HepG2 (cell line): ENCODE data around the gene GLYR1. TPM values are rescaled to one million over a fixed set of nuclear protein-coding genes. Genes with fewer than 3 reads are reported as not detected.

ENCODE experiments used
- ATAC-seq: fragments of 200-7000 bp; cut with Tn5 transposase; 3 replicates; pipeline ENCODE4 v1.9.1; 2020; ENCODE audit warnings: mild to moderate bottlenecking, moderate library complexity
- BruUV-seq: library from RNA; stranded (reverse); fragments of 400-500 nt; replicated peaks from 2 replicates; lab custom pipeline; 2021; lab: Mats Ljungman, UMichigan
- CTCF ChIA-PET: fragments of 300-600 bp; formaldehyde crosslinking; extraction: SDS; loops from one replicate; lab custom pipeline; 2021; ENCODE audit warnings: low total read pairs, inconsistent platforms, low intra/inter-chr PET ratio; lab: Yijun Ruan, JAX
- POLR2A ChIA-PET: fragments of 350-600 bp; sonication (Branson Sonifier 250); formaldehyde crosslinking; loops from one replicate; lab custom pipeline; 2020; ENCODE audit warnings: antibody characterized with exemption, inconsistent platforms; lab: Yijun Ruan, JAX
- DNase-seq: peaks from one replicate; pipeline ENCODE4 v3.0.0-alpha.2; 2015; ENCODE audit warnings: low spot score
- FAIRE-seq: peaks from 3 replicates; lab custom pipeline; 2011; peaks lifted over from hg19 to GRCh38; lab: Jason Lieb, UNC
- H2AFZ ChIP-seq: one replicate; pipeline ENCODE4 v1.6.1; 2011; ENCODE audit warnings: low read length, inconsistent platforms
- H3K27ac ChIP-seq: fragments of 300-600 bp; 3 replicates; pipeline ENCODE4 v1.8.0; 2011; ENCODE audit warnings: mixed run types, mild to moderate bottlenecking, mixed read lengths, low read length, inconsistent platforms; ENCODE audit not compliant: insufficient read depth; ENCODE audit errors: extremely low read length
- H3K27me3 ChIP-seq, 2 experiments: fragments of 200-600 bp in 1 of 2; 2 replicates in 1 of 2; 3 replicates in 1 of 2; pipeline versions ENCODE4 v1.6.0 to v1.8.0; 2011; ENCODE audit warnings: low read length in 2 of 2, mild to moderate bottlenecking in 2 of 2, moderate library complexity in 2 of 2, inconsistent platforms in 1 of 2; ENCODE audit not compliant: insufficient read depth in 2 of 2, control insufficient read depth in 1 of 2
- H3K36me3 ChIP-seq, 2 experiments: fragments of 200-600 bp in 1 of 2; replicated peaks in 1 of 2; 2 replicates in 1 of 2; 3 replicates in 1 of 2; pipeline versions ENCODE4 v1.5.1 to v1.8.0; 2011; ENCODE audit warnings: low read length in 2 of 2, inconsistent platforms in 1 of 2; ENCODE audit not compliant: insufficient read depth in 2 of 2, control insufficient read depth in 1 of 2
- H3K4me1 ChIP-seq: 2 replicates; pipeline ENCODE4 v1.5.1; 2012; ENCODE audit warnings: low read length, inconsistent platforms; ENCODE audit not compliant: insufficient read depth
- H3K4me2 ChIP-seq: 2 replicates; pipeline ENCODE4 v1.6.0; 2011; ENCODE audit warnings: low read depth, low read length, inconsistent platforms
- H3K4me3 ChIP-seq, 3 experiments: fragments of 200-600 bp in 1 of 3; sonication (generic), shearing (Covaris generic) in 1 of 3; replicated peaks in 1 of 3; 2 replicates each; pipeline ENCODE4 v1.5.1; 2011 to 2016; ENCODE audit warnings: low read length in 3 of 3, inconsistent platforms in 2 of 3, low read depth in 2 of 3, mild to moderate bottlenecking in 2 of 3, control low read depth in 1 of 3, mixed read lengths in 1 of 3; ENCODE audit not compliant: insufficient read depth in 1 of 3
- H3K79me2 ChIP-seq: one replicate; pipeline ENCODE4 v1.6.1; 2011; ENCODE audit warnings: low read length, inconsistent platforms; ENCODE audit not compliant: insufficient read depth
- H3K9ac ChIP-seq: 2 replicates; pipeline ENCODE4 v1.6.0; 2011; ENCODE audit warnings: mild to moderate bottlenecking, low read depth, low read length, inconsistent platforms; ENCODE audit not compliant: insufficient read depth
- H3K9me3 ChIP-seq: 2 replicates; pipeline ENCODE4 v1.5.1; 2012; ENCODE audit warnings: mild to moderate bottlenecking, low read length
- H4K20me1 ChIP-seq: 2 replicates; pipeline ENCODE4 v1.6.0; 2011; ENCODE audit warnings: inconsistent platforms, mild to moderate bottlenecking, low read length, moderate library complexity; ENCODE audit not compliant: insufficient read depth
- FOXP4 ChIP-seq: sonication (generic); formaldehyde crosslinking; IDR thresholded peaks from 2 replicates; pipeline ENCODE4 v1.4.0; 2020; ENCODE audit warnings: missing genetic modification reagents
- GABPA ChIP-seq, 2 experiments: IDR thresholded peaks; 2 replicates each; pipeline ENCODE4 v1.6.1; 2011 to 2016; ENCODE audit warnings: low read depth in 2 of 2, low read length in 1 of 2, missing biosample characterization in 1 of 2, missing genetic modification characterization in 1 of 2
- TFAP4 ChIP-seq: sonication (generic); IDR thresholded peaks from 2 replicates; pipeline ENCODE4 v1.6.1; 2016; ENCODE audit warnings: low read depth, borderline replicate concordance
- ZNF446 ChIP-seq: sonication (generic); formaldehyde crosslinking; IDR thresholded peaks from 2 replicates; pipeline ENCODE4 v1.5.0; 2020; ENCODE audit warnings: mild to moderate bottlenecking, missing genetic modification reagents
- ZUFSP ChIP-seq: sonication (generic); formaldehyde crosslinking; IDR thresholded peaks from 2 replicates; pipeline ENCODE4 v1.9.0; 2021; ENCODE audit warnings: missing genetic modification reagents, mild to moderate bottlenecking, borderline replicate concordance
- WGBS: methylation state at CpG from one replicate; pipeline ENCODE4 v1.1.6; 2017; ENCODE audit warnings: low lambda C conversion rate; 5-methylcytosine and 5-hydroxymethylcytosine counted together
- in situ Hi-C: cut with HindIII; loops from 2 replicates; pipeline ENCODE4 v1.10.0; 2017; ENCODE audit warnings: low pct_unique_long_range_greater_than_20kb; ENCODE audit not compliant: extremely low pct_ligation_motif_present
- intact Hi-C: fragments of 100-400 bp; cut with micrococcal nuclease; formaldehyde crosslinking; loops from one replicate; pipeline ENCODE4 v1.10.0; 2022; ENCODE audit not compliant: unreplicated experiment
- polyA plus RNA-seq, 8 experiments: library from polyadenylated mRNA; depleted of rRNA in 3 of 8; stranded (reverse) in 7 of 8; unstranded in 1 of 8; fragments of >200 nt; fragmentation: Illumina TruSeq in 4 of 8; extraction: Trizol in 4 of 8; gene quantifications; 2 replicates each; pipeline versions ENCODE4 v1.2.1 to v1.2.3, GENCODE V29; 2011 to 2016; ENCODE audit warnings: low read depth in 4 of 8, missing spikeins in 1 of 8, mixed read lengths in 1 of 8; ENCODE audit not compliant: insufficient read depth in 1 of 8
- total RNA-seq, 5 experiments: library from RNA; depleted of rRNA; stranded (reverse); fragments of >200 nt; fragmentation: Illumina TruSeq; extraction: Trizol; gene quantifications; 2 replicates each; pipeline ENCODE4 v1.2.3, GENCODE V29; 2016; ENCODE audit warnings: low read depth in 1 of 5

The GLYR1 gene
- total and polyA plus RNA-seq, 2 of the 13 experiments (the other 11 are each of a cell fraction or from before 2014, with no cell fraction given): 28.3 to 48.7 TPM

- in situ Hi-C loops: no loop called here
- no peak overlapping the region for H3K9ac ChIP-seq
- no peaks in the 10 kb centered on the region for H3K9me3 ChIP-seq
- no peaks in the 10 kb centered on the region; the same call in 1 of the 2 replicates for H4K20me1 ChIP-seq
- no peak overlapping the region for H3K4me3 ChIP-seq
- ChIA-PET CTCF (no interaction called here), POLR2A (no interaction called here)
- FAIRE-seq (no peak), ATAC-seq (no peak), DNase-seq (no peak)
- TF ChIP-seq ZUFSP (CRISPR knock-in tag) (no peak), GABPA (IDR thresholded peaks at IDR 0.05; ENCODE audit: low read depth, low read length) (no peak), GABPA (CRISPR knock-in tag; IDR thresholded peaks at IDR 0.05; ENCODE audit: low read depth) (no peak), ZNF446 (CRISPR knock-in tag) (no peak), TFAP4 (no peak), FOXP4 (CRISPR knock-in tag) (no peak)
- no peak overlapping the region for H3K4me2 ChIP-seq
- no peaks in the 10 kb centered on the region for H3K4me1 ChIP-seq
- H3K79me2 ChIP-seq: no peaks in the 10 kb centered on the region
- no TSS peak for BruUV-seq
- peaks cover 19 to 63% of the 10 kb centered on the region in 2 experiments for H3K36me3 ChIP-seq
- H3K27ac ChIP-seq: no peak overlapping the region
- intact Hi-C loops: no loop called here
- 95% methylated on average over 45 of the region's 45 CpGs for WGBS
- no peak overlapping the region for H2AFZ ChIP-seq
- no peaks in the 10 kb centered on the region for H3K27me3 ChIP-seq
Observed at GRCh38 chr16:4884972-4885874, 38.1 kb upstream of the GLYR1 start.
